AG20443 (cell line): Measurements from ENCODE around the gene CRKL.
"Not testable (repeated sequence)": the region's sequence is repeated elsewhere in the genome, so short reads cannot be mapped to it uniquely, and the experiment has no call there.

Source experiments
- DNase-seq: peaks from one replicate; pipeline ENCODE4 v3.0.0; 2012; ENCODE audit warnings: low spot score, mixed read lengths

CRKL gene

DNA sequence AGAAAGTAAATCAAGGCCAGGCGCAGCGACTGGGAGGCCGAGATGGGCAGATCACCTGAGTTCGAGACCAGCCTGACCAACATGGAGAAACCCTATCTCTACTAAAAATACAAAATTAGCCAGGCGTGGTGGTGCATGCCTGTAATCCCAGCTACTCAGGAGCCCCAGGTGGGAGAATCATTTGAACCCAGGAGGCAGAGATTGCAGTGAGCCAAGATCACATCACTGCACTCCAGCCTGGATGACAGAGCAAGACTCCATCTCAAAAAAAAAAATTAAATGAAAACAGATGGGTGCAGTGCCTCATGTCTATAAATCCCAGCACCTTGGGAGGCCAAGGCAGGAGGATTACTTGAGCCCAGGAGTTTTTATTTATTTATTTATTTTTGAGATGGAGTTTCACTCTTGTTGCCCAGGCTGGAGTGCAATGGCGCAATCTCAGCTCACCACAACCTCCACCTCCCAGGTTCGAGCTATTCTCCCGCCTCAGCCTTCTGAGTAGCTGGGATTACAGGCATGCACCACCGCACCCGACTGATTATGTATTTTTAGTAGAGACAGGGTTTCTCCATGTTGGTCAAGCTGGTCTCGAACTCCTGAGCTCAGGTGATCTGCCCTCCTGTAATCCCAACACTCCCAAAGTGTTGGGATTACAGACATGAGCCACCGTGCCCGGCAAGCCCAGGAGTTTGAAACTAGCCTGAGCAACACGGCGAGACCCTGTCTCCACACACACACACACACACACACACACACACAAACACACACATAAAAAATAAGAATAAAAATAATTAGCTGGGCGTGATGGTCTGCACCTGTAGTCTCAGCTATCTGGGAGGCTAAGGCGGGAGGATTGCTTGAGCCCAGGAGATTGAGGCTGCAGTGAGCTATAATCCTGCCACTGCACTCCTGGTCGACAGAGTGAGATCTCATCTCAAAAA is 15.8 kb upstream of the CRKL start:
- not testable (repeated sequence) for DNase-seq

DNA sequence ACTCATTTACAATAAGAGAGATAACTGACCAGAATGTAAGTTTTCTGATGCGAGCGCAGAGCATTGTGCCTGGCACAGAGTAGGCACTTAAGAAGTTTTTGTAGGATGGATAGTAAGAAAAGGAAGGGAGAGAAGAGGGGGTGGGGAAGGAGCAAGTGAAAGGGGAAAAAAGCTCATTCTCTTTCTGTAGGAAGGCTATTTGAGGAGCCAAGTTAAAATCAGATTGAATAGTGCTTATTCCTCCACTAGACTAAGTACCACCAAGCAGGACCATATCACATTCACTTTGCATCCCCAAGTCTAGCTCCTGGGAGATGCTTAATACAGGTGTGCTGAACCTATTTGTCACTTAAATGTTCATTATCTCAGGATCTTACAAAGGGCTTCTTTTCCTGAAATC is 14.1 kb upstream of the CRKL start:
- DNase-seq = no peak

DNA sequence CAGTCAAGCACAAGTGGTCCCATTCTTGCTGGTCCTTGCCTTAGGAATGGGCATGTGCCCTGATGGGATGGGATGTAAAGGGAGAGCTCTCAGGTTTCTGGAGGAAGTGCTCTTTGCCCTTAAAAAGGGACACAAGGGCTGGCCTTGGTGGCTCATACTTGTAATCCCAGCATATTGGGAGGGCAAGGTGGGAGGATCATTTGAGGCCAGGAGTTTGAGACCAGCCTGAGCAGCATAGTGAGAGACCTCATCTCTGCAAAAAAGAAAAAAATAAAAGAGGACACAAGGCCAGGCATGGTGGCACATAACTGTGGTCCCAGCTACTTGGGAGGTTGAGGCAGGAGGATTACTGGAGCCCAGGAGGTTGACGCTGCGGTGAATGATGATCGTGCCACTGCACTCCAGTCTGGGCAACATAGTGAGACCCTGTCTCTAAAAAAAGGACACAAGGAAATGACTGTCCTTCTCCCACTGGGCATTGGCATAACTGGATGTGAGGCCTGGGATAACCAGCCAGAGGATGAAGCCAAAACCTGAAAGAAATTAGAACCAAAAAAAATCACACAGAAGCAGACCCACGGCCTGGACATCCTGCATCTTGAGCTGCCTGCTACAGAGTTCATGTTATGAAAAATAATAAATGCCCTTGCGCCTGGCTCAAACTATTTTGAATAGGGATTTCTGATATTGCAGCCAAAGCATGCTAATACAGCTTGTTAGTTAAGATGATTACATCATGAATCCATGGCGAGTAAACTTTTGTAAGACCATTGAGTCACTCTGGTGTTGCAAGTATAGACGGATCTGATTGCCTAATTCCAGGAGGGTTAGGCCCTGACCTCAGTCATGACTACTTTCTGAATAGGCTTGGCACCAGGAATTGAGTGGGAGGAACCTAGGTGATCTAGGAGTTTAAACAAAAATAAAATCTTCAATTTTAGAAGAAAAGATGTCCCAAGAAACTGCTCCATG is 12.9 kb upstream of the CRKL start:
- peak; percentile 90 for DNase-seq

DNA sequence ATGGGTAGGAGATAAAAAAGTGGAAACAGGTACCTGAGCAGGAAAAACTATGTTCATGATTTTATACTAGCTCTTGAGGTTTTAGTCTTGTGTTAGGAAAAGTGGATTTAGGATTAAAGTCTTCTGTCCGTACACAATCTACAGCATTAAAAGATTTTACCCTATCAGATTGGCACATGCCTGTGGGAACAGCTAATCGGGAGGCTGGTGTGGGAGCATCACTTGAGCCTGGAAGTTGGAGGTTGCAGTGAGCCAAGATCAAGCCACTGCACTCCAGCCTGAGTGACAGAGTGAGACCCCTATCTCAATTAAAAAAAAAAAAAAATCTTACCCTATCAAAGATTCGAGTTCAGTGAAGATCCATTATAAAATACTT is 12.2 kb upstream of the CRKL start:
- DNase-seq = no peak

DNA sequence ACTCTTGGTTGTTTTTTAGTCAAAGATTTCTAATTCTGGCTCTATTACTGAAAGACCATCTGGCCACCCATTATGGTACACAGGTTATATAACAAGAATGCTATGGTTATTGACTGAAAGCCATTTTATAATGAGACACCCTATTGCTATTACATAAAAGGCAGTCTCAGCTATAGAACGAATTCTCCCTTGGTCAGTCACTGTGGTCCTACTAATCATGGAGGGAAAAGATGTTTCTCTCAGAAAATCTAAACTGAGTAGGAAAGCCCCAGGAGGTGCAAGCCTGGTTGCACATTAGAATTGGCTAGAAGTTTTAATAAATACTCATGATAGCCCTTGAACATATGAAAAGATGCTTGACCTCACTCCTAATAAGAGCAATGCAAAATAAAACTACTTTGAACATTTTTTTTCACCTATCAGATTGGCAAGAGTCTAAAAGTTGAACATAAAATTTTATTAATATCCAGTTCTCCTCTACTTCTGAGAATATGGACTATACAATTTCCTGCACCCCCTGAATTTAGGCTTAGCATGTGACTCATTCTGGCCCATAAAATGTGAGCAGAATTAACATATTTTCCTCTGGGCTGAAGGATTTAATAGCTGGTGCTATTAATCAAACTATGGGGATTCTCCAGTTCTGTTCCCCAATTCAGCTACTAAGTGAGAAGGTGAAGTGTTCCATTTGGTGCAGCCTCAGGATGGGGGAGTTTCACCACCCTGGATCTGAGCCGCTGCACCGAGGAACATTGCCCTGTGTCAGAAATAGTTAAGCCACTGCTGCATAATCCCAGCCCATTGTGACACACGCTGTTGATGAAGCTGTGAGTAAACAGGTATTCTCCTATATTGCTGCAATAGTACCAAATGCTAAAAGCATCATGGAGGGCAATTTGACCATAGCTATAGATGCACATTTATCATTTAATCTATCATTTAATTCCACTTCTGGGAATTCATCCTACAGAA is 11.5 kb upstream of the CRKL start:
- no peak for DNase-seq

DNA sequence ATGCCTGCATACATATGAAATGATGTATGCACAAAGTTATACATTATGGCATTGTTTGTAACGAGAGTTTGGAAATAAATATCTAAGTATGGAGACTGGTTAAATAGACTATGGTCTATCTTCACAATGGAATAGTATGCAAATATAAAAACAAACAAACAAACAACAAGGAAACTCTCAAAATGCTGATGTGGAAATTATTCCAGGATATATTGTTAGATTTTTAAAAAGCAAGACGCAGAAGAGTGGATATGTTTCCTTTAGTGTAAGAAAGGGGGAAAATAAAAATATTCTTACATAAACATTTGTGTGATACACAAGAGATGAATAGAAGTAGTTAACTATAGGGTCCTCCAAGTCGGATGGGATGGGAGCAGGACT is 10.8 kb upstream of the CRKL start:
- no peak for DNase-seq

DNA sequence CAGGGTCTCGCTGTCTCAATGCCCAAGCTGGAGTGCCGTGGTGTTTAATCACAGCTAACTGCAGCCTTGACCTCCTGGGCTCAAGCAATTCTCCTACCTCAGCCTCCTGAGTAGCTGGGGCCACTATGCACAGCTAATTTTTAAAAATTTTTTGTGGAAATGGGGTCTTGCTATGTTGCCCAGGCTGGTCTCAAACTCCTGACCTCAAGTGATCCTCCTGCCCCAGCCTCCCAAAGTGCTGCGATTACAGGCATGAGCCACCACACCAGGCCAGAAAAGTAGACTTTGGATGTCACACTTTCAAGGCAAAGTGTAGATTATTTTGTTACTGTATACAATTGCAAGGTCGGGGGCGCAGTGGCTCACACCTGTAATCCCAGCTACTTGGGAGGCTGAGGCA is 8.5 kb upstream of the CRKL start:
- DNase-seq = not testable (repeated sequence)

DNA sequence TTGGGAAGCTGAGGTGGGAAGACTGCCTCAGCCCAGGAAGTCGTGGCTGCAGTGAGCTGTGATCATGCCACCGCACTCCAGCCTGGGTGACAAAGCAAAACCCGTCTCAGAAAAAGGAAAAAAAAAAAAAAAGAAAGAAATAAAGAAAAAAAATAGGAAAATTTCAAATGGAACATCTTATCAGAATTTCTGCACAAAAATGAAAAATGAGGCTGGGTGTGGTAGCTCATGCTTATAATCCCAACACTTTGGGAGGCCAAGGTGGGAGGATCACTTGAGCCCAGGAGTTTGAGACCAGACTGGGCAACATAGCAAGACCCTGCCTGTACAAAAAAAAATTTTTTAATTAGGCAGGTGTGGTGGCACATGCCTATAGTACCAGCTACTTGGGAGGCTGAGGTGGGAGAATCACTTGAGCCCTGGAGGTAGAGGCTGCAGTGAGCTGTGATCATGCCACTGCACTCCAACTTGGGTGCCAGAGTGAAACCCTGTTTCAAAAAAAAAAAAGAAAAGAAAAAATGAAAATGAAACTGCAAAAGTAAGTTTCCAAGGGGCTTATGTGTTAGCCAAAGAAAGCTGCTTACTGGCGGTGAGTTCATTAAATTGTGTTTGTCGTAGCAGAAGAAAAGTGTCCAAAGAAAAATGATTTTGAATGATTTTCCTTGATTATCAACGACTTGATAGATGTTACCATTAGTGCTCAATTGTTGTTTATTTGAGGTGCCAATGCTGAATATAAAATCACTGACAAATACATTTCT is 7.5 kb upstream of the CRKL start:
- no peak for DNase-seq

DNA sequence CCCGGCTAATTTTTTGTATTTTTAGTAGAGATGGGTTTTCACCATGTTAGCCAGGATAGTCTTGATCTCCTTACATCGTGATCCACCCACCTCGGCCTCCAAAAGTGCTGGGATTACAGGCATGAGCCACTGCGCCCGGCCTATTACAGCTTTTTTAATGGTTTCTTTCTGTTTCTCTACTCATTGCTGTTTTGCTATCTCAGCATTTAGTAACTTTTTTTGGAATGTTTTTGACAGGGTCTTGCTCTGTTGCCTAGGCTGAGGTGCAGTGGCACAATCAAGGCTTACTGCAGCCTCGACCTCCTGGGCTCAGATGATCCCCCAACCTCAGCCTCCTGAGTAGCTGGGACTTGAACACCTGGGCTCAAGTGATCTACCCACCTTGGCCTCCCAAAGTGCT is 4.7 kb upstream of the CRKL start:
- DNase-seq = no peak

DNA sequence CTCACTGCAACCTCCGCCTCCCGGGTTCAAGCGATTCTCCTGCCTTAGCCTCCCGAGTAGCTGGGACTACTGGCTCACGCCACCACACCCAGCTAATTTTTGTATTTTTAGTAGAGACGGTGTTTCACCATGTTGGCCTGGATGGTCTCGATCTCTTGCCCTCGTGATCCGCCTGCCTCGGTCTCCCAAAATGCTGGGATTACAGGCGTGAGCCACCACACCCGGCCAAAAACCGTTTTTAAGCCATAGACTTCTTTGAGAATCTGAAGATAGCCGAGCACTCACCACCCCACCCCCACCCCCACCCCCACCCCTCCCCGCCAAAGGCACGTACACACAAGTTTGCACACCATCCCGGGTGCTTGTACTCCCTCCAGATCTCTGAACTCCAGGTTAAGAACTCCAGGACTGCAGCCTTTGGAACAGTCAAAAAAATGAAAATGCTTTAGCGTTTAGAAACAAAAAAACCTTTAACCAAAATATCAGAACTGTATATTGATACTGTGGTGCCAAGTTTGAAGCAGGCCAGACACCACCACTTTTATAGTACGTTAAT is 1.5 kb downstream of the CRKL start:
- no peak for DNase-seq

DNA sequence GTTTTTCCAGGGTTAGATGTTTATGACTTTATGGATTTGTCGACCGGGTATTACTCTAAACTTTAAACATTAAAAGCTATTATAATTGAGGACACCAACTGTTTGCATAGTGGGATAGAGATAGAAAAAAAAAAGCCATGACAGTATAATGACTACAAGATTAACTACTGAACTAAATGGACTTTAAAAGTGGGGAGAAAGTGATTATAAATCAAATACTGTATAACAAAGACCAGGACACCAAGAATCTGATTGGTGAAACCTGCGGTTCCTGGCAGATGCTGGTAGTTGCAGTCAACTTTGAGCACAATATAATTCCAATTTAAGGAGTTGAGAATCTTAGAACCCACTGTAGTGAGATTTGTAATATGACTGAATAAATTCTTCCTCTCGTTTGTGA is 2.5 kb downstream of the CRKL start:
- no peak for DNase-seq

DNA sequence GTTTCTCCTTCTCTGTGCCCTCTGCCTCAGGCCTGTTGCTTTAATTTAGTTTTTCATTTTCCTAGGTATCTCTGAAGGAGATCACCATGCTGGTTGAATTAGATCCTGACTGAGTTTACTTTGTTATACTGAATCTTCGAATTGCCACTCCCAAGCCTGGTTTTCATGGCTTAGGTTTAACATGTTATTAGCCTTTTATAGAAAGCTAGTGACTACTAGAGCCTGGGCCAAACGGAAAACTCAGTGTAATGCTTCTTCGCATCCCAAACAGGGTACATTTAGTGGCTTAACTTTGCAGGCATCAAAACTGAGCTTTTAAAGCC is 3.6 kb downstream of the CRKL start:
- DNase-seq = no peak

DNA sequence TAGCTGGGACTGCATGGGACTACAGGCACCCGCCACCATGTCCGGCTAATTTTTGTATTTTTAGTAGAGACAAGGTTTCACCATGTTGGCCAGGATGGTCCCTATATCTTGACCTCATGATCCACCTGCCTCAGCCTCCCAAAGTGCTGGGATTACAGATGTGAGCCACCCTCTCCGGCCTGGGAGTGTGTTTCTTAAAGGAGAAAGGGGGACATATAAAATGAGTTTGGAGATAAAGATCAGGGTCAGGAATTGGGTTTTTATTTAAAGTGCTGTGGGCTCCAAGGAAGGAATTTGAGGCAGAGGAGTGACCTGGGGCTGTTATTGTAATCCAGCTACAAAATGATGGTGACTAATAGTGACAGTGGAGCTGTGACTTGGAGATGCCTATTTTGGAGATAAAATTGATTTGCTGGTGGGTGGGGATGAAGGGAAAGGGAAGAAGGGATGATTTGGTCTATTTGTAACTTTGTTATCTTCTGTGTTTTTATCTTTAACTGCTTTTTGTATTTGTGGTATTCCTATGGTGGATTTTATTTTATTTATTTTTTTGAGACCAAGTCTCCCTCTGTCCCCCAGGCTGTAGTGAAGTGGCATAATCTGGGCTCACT is 5.0 kb downstream of the CRKL start:
- DNase-seq = no peak

DNA sequence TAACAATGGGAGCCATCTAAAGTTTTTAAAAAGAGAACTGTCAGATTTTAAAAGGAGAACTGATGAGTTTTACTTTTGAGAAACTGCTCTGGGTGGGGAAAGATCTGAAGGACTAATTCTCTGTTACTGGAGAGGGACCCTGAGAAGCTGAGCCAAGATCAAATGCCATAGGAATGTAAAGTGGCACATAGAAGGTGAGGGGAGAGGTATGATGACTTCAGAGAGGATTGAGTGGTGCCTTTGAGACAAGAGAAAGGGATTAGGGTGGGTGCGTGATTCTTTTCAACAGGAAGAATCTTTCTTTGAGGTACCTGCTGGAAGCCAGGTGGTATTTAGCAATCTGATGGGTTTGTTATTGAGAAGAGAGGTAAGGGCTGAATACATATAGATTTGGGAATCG is 9.0 kb downstream of the CRKL start:
- no peak for DNase-seq

DNA sequence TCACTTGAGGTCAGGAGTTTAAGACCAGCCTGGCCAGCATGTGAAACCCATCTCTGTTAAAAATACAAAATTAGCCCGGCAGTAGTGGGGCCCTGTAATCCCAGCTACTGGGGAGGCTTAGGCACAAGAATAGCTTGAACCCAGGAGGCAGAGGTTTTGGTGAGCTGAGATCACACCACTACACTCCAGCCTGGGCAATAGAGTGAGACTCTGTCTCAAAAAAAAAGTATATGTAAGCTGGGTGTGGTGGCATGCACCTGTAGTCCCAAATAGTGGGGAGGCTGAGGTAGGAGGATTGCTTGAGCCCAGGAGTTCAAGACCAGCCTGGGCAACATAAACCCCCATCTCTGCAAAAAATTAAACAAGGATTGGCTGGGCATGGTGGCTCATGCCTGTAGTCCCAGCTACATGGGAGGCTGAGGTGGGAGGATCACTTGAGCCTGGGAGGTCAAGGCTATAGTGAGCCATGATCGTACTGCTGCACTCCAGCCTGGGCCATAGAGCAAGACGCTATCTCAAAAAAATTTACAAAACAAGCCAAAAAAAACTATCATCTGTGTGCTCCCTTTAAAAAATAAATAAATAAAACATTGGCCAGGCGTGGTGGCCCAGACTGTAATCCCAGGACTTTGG is 10.8 kb downstream of the CRKL start:
- no peak for DNase-seq

DNA sequence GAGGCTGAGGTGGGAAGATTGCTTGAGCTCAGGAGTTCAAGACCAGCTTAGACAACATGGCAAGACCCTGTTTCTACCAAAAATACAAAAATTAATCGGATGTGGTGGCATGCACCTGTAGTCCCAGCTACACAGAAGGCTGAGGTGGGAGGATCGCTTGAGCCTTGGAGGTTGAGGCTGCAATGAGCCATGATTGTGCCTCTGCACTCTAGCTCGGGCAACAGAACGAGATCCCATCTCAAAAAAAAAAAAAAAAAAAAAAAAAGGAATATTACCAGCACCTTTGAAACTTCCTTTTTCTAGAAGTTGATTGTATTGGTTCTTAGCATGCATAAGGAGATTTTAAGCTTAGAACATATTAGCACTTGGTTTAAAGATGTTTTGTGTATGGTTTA is 11.4 kb downstream of the CRKL start:
- DNase-seq = no peak

DNA sequence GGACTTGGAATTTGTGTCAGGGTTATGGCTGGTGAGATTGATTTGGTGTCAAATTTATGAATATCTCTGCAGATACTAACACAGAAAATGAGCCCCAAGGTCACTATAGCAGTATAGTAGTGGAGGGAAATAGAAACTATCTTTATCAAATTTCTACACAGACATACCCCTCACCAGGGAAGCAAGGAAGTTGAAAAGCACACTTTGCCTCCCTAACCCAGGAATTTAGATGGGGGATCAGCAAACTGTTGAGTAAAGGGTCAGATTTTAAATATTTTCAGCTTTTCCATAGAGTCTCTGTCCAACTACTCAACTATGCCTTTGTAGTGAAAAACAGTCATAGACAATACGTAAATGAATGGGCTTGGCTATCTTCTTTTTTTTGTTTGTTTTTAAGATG is 12.8 kb downstream of the CRKL start:
- no peak for DNase-seq

DNA sequence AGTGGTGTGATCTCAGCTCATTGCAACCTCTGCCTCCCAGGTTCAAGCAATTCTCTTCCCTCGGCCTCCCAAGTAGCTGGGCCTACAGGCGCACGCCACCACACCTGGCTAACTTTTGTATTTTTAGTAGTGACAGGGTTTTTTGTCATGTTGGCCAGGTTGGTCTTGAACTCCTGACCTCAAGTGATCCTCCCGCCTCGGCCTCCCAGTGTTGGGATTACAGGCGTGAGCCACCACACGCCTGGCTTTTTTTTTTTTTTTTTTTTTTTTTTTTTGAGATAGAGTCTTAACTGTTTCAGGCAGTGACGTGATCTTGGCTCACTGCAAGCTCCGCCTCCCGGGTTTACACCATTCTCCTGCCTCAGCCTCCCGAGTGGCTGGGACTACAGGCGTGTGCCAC is 13.2 kb downstream of the CRKL start:
- DNase-seq = not testable (repeated sequence)

DNA sequence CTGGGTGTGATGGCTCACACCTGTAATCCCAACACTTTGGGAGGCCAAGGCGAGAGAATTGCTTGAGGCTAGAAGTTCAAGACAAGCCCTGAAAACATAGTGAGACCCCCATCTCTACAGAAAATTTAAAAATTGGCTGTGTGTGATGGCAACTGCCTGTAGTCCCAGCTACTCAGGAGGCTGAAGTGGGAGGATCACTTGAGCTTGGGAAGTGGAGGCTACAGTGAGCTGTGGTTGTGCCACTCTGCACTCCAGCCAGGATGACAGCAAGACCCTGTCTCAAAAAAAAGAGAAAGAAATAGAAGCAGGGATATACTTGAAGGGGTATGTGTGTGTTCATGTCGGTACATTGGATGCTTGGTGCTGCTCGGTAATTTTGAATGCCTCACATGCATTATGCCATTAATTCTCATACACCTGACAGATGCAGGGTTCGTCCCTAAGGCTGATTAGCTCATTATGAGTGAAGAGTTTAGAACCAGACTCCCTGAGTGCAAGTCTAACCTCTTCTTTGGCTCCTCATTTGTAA is 14.0 kb downstream of the CRKL start:
- DNase-seq = no peak

DNA sequence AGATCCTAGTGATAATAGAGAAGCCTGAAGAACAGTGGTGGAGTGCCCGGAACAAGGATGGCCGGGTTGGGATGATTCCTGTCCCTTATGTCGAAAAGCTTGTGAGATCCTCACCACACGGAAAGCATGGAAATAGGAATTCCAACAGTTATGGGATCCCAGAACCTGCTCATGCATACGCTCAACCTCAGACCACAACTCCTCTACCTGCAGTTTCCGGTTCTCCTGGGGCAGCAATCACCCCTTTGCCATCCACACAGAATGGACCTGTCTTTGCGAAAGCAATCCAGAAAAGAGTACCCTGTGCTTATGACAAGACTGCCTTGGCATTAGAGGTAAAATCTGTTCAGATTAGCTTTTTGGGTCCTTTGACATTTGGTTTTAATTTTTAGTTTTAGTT is 16.7 kb downstream of the CRKL start:
- DNase-seq = no peak
